PFSK-1 (cell line): ENCODE results near the gene UBALD2.

Experiments used
- FOXP2 ChIP-seq: optimal IDR thresholded peaks from 2 replicates; pipeline ENCODE3; 2011; ENCODE audit warnings: borderline replicate concordance, control low read depth, inconsistent platforms; ENCODE audit not compliant: insufficient read depth; ENCODE audit errors: extremely low read length, extremely low read depth
- POLR2AphosphoS5 ChIP-seq: IDR thresholded peaks from 2 replicates; pipeline ENCODE4 v1.6.1; 2012; ENCODE audit warnings: low read depth, mild to moderate bottlenecking, control low read depth, low read length, moderate library complexity
- REST ChIP-seq, 2 experiments: IDR thresholded peaks; 2 replicates each; pipeline versions ENCODE4 v1.6.1 to v1.8.0; 2011 to 2012; ENCODE audit warnings: low read depth in 2 of 2, low read length in 2 of 2, control low read depth in 1 of 2, inconsistent platforms in 1 of 2, mild to moderate bottlenecking in 1 of 2, moderate library complexity in 1 of 2; ENCODE audit not compliant: insufficient read depth in 1 of 2
- SIN3A ChIP-seq: IDR thresholded peaks from 2 replicates; pipeline ENCODE4 v1.6.1; 2012; ENCODE audit warnings: mild to moderate bottlenecking, low read length, moderate library complexity, borderline replicate concordance; ENCODE audit not compliant: insufficient read depth

- TF ChIP-seq POLR2AphosphoS5 = no peak
- no peak for TF ChIP-seq REST (IDR thresholded peaks at IDR 0.05; ENCODE audit: insufficient read depth in 1 of 2, low read depth in 2 of 2, low read length in 2 of 2)
- TF ChIP-seq SIN3A = no peak
- no peak for TF ChIP-seq FOXP2
Observed at GRCh38 chr17:76277300-76278267, 12.4 kb downstream of the UBALD2 start.
